ENCODE measurements around the gene DOCK1.

DOCK1 gene

GRCh38 chr10:127384532-127384931, 479.3 kb downstream of the DOCK1 start:
- ATAC-seq, result no peak
- Mint-ChIP-seq H3K27ac (no peak overlapping the region), H3K9me3 (no peaks in the 10 kb centered on the region), H3K4me3 (no peak overlapping the region), H3K36me3 (no peaks in the 10 kb centered on the region), H3K4me1 (no peaks in the 10 kb centered on the region)
- no peak for DNase-seq (ENCODE audit: low spot score in 2 of 2)

GRCh38 chr10:127385066-127385465, 479.8 kb downstream of the DOCK1 start:
- no peaks in the 10 kb centered on the region for H3K4me1 Mint-ChIP-seq
- no peak overlapping the region for H3K4me3 Mint-ChIP-seq
- no peaks in the 10 kb centered on the region for H3K36me3 Mint-ChIP-seq
- DNase-seq (ENCODE audit: low spot score in 2 of 2) (no peak), ATAC-seq (no peak)
- H3K27ac Mint-ChIP-seq, result no peak overlapping the region
- no peaks in the 10 kb centered on the region for H3K9me3 Mint-ChIP-seq

GRCh38 chr10:127386606-127387327, 481.5 kb downstream of the DOCK1 start:
- ATAC-seq (no peak), DNase-seq (ENCODE audit: low spot score in 2 of 2) (no peak)
- Mint-ChIP-seq H3K27ac (no peak overlapping the region), H3K36me3 (no peaks in the 10 kb centered on the region), H3K4me1 (no peaks in the 10 kb centered on the region), H3K4me3 (no peak overlapping the region), H3K9me3 (no peaks in the 10 kb centered on the region)

GRCh38 chr10:127391875-127392274, 486.6 kb downstream of the DOCK1 start:
- H3K4me3 Mint-ChIP-seq, result no peak overlapping the region
- no peaks in the 10 kb centered on the region for H3K4me1 Mint-ChIP-seq
- no peaks in the 10 kb centered on the region for H3K36me3 Mint-ChIP-seq
- H3K9me3 Mint-ChIP-seq, result no peaks in the 10 kb centered on the region
- DNase-seq (ENCODE audit: low spot score in 2 of 2), result no peak
- no peak overlapping the region for H3K27ac Mint-ChIP-seq
- no peak for ATAC-seq

- H3K9me3 Mint-ChIP-seq, result no peaks in the 10 kb centered on the region
- no peaks in the 10 kb centered on the region for H3K36me3 Mint-ChIP-seq
- DNase-seq (ENCODE audit: low spot score in 2 of 2) (no peak), ATAC-seq (no peak)
- no peak overlapping the region for H3K4me3 Mint-ChIP-seq
- no peak overlapping the region for H3K27ac Mint-ChIP-seq
- H3K4me1 Mint-ChIP-seq, result no peaks in the 10 kb centered on the region
These were observed 487.4 kb downstream of the DOCK1 start for GRCh38 chr10:127392351-127393235.

- Mint-ChIP-seq H3K27ac (no peak overlapping the region), H3K9me3 (peaks cover 7% of the 10 kb centered on the region), H3K4me1 (no peaks in the 10 kb centered on the region), H3K36me3 (no peaks in the 10 kb centered on the region), H3K4me3 (no peak overlapping the region)
- DNase-seq (ENCODE audit: low spot score in 2 of 2), result no peak
- no peak for ATAC-seq
These were observed 493.1 kb downstream of the DOCK1 start for GRCh38 chr10:127398140-127398970.

GRCh38 chr10:127398971-127399365, 493.7 kb downstream of the DOCK1 start:
- no peak overlapping the region for H3K27ac Mint-ChIP-seq
- ATAC-seq (no peak), DNase-seq (ENCODE audit: low spot score in 2 of 2) (no peak)
- no peaks in the 10 kb centered on the region for H3K36me3 Mint-ChIP-seq
- peaks cover 7% of the 10 kb centered on the region for H3K9me3 Mint-ChIP-seq
- no peak overlapping the region for H3K4me3 Mint-ChIP-seq
- H3K4me1 Mint-ChIP-seq, result no peaks in the 10 kb centered on the region

- Mint-ChIP-seq H3K27ac (no peak overlapping the region), H3K4me3 (no peak overlapping the region), H3K9me3 (peaks cover 7% of the 10 kb centered on the region), H3K36me3 (no peaks in the 10 kb centered on the region), H3K4me1 (no peaks in the 10 kb centered on the region)
- DNase-seq (ENCODE audit: low spot score in 2 of 2) (no peak), ATAC-seq (no peak)
These were observed 494.4 kb downstream of the DOCK1 start for GRCh38 chr10:127399668-127400067.

- no peaks in the 10 kb centered on the region for H3K36me3 Mint-ChIP-seq
- no peak overlapping the region for H3K4me3 Mint-ChIP-seq
- H3K27ac Mint-ChIP-seq, result no peak overlapping the region
- ATAC-seq (no peak), DNase-seq (ENCODE audit: low spot score in 2 of 2) (no peak)
- H3K4me1 Mint-ChIP-seq, result no peaks in the 10 kb centered on the region
- peaks cover 7% of the 10 kb centered on the region for H3K9me3 Mint-ChIP-seq
These were observed 495.0 kb downstream of the DOCK1 start for GRCh38 chr10:127400216-127400615.

GRCh38 chr10:127402596-127403409, 497.6 kb downstream of the DOCK1 start:
- no peak for DNase-seq (ENCODE audit: low spot score in 2 of 2)
- Mint-ChIP-seq H3K4me3 (no peak overlapping the region), H3K27ac (no peak overlapping the region), H3K9me3 (peaks cover 7% of the 10 kb centered on the region), H3K36me3 (no peaks in the 10 kb centered on the region), H3K4me1 (no peaks in the 10 kb centered on the region)
- ATAC-seq, result no peak

GRCh38 chr10:127405221-127405620, 500.0 kb downstream of the DOCK1 start:
- H3K4me1 Mint-ChIP-seq, result no peaks in the 10 kb centered on the region
- H3K4me3 Mint-ChIP-seq, result no peak overlapping the region
- no peak for ATAC-seq
- peaks cover 7% of the 10 kb centered on the region for H3K9me3 Mint-ChIP-seq
- H3K27ac Mint-ChIP-seq, result no peak overlapping the region
- DNase-seq (ENCODE audit: low spot score in 2 of 2), result no peak
- no peaks in the 10 kb centered on the region for H3K36me3 Mint-ChIP-seq

GRCh38 chr10:127406018-127406550, 500.9 kb downstream of the DOCK1 start:
- ATAC-seq, result no peak
- Mint-ChIP-seq H3K36me3 (no peaks in the 10 kb centered on the region), H3K4me3 (no peak overlapping the region), H3K4me1 (no peaks in the 10 kb centered on the region), H3K9me3 (peaks cover 7% of the 10 kb centered on the region), H3K27ac (no peak overlapping the region)
- DNase-seq (ENCODE audit: low spot score in 2 of 2), result no peak

- ATAC-seq (no peak), DNase-seq (ENCODE audit: low spot score in 2 of 2) (no peak)
- Mint-ChIP-seq H3K36me3 (no peaks in the 10 kb centered on the region), H3K27ac (no peak overlapping the region), H3K4me1 (no peaks in the 10 kb centered on the region), H3K4me3 (no peak overlapping the region), H3K9me3 (no peaks in the 10 kb centered on the region)
These were observed 502.3 kb downstream of the DOCK1 start for GRCh38 chr10:127407551-127407950.

- Mint-ChIP-seq H3K9me3 (no peaks in the 10 kb centered on the region), H3K4me1 (no peaks in the 10 kb centered on the region), H3K27ac (no peak overlapping the region), H3K4me3 (no peak overlapping the region), H3K36me3 (no peaks in the 10 kb centered on the region)
- DNase-seq (ENCODE audit: low spot score in 2 of 2) (no peak), ATAC-seq (no peak)
These were observed 503.0 kb downstream of the DOCK1 start for GRCh38 chr10:127408112-127408710.
